ENCODE data around the gene TUBB6. TPM values are rescaled to one million over a fixed set of nuclear protein-coding genes. Genes with fewer than 3 reads are reported as not detected.

TUBB6 gene
- total RNA-seq, 1 experiment from 2014 or later = 726 TPM

- DNase-seq (ENCODE audit: low read depth) = no peak
Measured at GRCh38 chr18:12314591-12315305, 6.7 kb downstream of the TUBB6 start.

DNA sequence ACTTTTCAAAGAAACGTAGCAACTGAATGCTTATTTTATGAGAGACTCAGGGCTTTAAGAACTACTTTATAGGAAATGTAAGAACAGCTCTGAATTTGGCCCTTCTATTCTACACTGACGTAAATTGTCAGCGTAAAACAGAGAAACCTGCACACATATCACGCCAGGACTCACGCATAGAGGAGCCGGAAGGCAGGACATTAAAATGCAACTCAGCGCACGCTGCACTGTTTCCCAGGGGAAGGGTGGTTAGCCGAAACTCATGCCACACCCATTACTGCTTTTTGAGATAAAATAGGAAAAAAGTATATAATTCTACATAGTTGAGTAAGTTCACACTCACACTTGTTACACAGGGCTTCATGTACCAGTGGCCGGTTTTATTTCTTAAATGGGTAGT lies 7.4 kb downstream of the TUBB6 start:
- no peak for DNase-seq (ENCODE audit: low read depth)

DNA sequence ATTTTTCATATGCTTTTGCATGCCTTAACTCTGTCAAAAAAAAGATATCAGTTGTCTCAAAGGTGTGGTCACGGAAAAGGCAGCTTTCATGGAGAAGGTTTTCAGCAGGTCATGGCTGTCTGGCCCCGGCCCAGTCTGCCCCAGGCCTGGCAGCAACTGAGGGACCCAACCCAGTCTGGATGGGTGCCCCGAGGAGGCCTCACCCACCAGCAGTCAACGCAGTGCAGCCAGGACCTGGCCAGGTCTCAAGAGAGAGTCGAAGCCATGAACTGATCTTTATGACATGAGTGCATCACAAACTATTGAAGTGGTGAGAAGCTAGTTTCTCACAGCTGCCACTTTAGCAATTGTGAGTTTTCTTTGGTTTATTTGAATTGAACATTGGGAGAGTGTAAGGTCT lies 7.9 kb downstream of the TUBB6 start:
- DNase-seq (ENCODE audit: low read depth) = no peak

DNA sequence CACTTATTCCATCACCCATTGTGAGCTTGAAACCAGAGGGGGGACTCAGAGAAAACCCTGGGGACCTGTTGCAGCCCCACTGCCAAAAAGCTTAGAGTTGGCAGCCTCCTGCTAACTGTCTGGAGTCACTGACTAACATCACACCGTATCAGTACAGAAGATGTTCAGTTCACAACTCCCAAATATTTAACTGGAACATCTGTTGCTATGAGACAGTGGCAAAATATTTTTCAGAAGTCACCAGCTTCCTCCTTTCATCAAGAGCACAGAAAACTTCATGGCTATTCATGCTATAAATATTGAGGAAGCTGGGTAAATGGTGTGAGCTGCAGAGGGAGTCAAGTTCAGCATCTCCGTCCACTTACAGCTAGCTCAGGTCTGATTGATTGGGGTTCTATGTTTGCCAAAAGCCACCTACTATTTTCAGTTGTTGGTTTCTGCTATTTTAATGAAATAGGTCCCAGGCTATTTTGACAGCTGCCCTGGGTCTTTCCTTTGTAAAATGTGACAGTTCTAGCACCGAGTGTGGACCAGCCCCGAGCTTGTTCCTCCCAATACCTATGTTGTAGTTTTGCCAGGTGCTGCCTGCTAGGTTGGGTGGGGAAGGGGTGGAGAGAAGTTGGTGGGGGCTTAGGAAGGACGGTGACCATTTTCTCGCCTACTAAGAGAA lies 9.8 kb downstream of the TUBB6 start:
- peak; percentile 80 for DNase-seq (ENCODE audit: low read depth)

DNA sequence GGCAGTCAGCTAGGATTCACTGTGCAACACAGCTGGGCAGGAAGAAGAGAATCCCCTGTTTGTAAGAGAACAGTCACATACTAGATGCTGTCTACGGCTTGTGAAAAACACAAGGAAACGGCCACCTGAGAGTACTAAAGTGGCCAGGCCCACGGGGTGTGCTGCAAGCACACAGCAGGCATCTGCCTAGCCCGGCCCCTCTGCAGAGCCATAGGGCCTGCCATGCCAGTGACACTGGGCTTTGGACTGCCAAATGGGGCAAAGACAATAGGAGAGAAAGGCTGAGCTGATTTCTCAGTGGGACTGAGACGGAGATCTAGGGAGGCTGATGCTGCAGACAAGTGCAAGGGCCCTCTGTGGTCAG lies 10.3 kb downstream of the TUBB6 start:
- no peak for DNase-seq (ENCODE audit: low read depth)

- DNase-seq (ENCODE audit: low read depth) = no peak
Measured at GRCh38 chr18:12318857-12319256, 10.8 kb downstream of the TUBB6 start.

GRCh38 chr18:12321333-12321732 lies 13.3 kb downstream of the TUBB6 start:
- no peak for DNase-seq (ENCODE audit: low read depth)

- DNase-seq (ENCODE audit: low read depth) = no peak
Measured at GRCh38 chr18:12324991-12325725, 17.1 kb downstream of the TUBB6 start.

DNA sequence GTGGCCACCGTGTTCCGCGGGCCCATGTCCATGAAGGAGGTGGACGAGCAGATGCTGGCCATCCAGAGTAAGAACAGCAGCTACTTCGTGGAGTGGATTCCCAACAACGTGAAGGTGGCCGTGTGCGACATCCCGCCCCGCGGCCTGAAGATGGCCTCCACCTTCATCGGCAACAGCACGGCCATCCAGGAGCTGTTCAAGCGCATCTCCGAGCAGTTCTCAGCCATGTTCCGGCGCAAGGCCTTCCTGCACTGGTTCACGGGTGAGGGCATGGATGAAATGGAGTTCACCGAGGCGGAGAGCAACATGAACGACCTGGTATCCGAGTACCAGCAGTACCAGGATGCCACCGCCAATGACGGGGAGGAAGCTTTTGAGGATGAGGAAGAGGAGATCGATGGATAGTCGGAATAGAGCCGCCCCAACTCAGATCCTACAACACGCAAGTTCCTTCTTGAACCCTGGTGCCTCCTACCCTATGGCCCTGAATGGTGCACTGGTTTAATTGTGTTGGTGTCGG lies 17.7 kb downstream of the TUBB6 start:
- DNase-seq (ENCODE audit: low read depth) = no peak

DNA sequence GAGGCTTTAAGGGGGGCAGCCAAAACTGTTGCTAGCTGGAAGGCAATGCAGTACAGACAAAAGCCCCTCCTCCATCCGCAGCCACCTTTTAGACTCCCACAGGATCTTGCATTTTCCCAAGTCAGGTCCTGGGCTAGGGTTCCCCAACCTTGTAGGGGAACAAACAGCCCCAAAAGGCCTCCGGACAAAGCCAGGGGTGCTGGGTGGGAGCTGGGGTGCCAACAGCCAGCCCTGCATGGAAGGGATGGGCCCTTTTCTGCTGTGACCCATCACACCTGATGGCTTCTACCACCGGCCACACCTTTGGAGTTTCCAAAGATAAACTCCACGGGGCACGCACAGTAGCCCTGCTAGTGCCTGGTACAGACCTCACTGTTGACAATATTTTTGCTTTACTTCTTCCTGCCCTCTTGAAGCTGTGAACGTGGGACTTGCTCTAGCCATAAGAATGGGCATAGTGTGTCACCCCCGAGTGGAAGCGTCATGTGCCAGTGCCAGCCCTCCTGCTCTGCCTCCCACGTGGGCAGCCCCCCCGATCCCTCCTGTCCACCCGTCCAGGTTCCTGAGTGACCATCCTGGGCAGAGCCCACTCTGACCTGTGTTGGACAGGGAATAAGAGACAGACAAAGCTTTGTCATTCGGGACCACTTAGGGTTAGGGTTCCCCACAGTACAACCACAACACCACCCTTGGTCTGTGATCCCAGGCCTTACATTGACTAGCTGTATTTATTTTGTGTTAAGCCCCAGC lies 18.8 kb downstream of the TUBB6 start:
- no peak for DNase-seq (ENCODE audit: low read depth)

- peak; percentile 92 for DNase-seq (ENCODE audit: low read depth)
Measured at GRCh38 chr18:12327510-12328178, 19.6 kb downstream of the TUBB6 start.

DNA sequence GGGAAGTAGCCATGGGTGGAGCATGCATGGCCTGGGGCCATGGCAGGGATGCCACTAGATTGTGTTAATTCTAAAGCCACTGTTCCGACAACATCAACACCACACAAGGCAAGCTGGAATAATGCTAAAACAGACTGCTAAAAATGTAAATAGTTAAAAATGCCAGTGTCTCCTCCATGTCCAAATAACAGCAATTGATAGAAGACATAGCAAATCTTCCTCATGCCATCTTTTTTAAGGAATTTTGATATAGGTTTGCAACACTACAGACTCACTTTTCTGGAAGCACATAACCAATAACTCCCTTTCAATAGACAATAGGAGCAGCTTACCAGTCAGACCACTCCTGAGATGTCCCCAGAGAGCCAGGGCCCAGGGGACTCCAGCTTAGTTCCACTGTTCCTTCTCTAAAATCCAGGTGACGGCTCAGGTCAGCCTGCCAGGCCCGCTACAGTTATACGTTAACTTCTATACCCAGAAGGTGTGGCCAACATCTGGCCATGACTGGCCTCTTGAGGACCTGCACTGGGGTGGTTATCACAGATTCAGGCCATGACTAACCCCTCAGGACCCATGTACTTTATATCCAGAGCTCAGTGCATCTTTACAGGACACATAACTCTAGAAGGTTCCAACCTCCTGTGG lies 20.3 kb downstream of the TUBB6 start:
- no peak for DNase-seq (ENCODE audit: low read depth)

- no peak for DNase-seq (ENCODE audit: low read depth)
Measured at GRCh38 chr18:12329125-12329698, 21.2 kb downstream of the TUBB6 start.

DNA sequence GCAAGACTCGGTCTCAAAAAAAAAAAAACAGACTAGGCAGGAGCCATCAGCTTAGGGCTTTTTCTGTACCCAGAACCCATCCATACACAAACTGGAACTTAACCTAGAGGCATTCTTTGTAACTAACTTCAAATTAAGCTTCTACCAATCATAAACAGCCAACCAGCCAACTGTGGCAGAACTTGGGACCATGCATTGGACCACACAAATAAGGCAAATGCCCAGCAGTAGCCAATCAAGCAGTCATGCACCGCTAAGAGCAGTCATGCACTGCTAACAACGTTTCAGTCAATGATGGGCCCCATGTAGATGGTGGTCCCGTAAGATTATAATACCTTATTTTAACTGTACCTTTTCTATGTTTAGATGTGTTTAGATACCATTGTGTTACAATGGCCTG lies 22.7 kb downstream of the TUBB6 start:
- DNase-seq (ENCODE audit: low read depth) = no peak

DNA sequence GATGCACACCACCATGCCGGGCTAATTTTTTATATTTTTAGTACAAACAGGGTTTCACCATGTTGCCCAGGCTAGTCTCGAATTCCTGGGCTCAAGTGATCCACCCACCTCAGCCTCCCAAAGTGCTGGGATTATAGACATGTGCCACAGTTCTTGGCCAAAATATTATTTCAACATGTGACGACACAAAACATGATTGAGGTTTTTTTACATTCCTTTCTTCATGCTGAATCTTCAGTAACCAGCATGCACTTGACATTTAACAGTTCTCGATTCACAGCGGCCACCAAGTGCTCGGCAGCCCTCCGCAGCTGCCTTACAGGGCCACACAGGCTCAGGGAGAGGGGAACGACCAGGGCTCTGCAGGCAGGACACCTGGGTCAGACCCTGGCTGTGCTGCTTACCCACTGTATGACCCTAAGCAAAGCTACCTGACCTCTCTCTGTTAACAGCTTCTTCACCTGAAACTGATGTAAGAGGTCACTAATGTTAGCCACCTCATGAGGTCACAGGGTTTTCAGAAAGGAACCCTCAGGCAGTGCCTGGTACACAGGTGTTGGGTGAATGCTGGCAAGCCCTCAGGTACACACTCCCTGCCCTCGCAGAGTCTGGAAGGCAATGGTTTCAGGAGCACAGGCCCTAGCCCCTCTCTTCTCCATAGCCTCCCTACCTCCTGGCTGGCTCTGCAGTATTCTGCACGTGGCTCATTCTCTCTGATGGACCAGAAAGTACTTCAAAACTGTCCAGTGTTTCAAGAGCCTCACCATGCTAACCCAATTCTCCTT lies 25.7 kb downstream of the TUBB6 start:
- DNase-seq (ENCODE audit: low read depth) = no peak

DNA sequence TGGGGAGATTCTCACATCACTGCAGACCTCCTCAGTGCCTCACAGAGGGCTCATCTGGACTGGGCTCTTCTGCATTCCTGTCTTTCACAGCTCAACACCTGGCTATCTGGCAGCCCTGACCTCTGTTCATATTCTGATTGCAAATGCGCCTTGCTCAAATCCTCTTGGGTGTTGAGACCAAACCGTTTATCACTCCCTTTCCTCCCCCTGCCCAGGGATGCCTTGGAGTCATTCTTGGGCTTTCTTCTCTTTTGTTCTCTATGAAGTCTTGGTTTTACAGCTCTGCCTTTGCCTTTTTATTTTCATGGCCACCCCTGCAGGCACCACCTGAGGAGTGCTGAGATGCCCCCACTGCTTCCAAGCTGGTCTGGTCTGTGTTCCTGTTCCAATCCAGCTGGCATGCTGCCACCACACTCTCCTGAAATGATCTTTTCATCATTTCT lies 26.3 kb downstream of the TUBB6 start:
- no peak for DNase-seq (ENCODE audit: low read depth)

GRCh38 chr18:12334863-12335262 lies 26.8 kb downstream of the TUBB6 start:
- DNase-seq (ENCODE audit: low read depth) = no peak

- no peak for DNase-seq (ENCODE audit: low read depth)
Measured at GRCh38 chr18:12335503-12335902, 27.5 kb downstream of the TUBB6 start.

GRCh38 chr18:12336171-12336613 lies 28.2 kb downstream of the TUBB6 start:
- DNase-seq (ENCODE audit: low read depth) = no peak

All from LHCN-M2 (cell line).